Testis (tissue), 3 donors: ENCODE measurements around the gene CD7. TPM values are rescaled to one million over a fixed set of nuclear protein-coding genes. Genes with fewer than 3 reads are reported as not detected.

Experiments used
- DNase-seq: peaks from one replicate; pipeline ENCODE4 v3.0.0-alpha.2; 2019
- H3K27ac ChIP-seq, 2 donors: fragments of 200-600 bp; sonication (generic); one replicate each; pipeline ENCODE4 v1.5.1; 2019
- H3K27me3 ChIP-seq: fragments of 200-600 bp; sonication (generic); one replicate; pipeline ENCODE4 v1.5.1; 2019
- H3K36me3 ChIP-seq: fragments of 200-600 bp; sonication (generic); one replicate; pipeline ENCODE4 v1.5.1; 2017; ENCODE audit warnings: low read depth; ENCODE audit errors: missing control alignments
- H3K4me1 ChIP-seq: fragments of 200-600 bp; sonication (generic); one replicate; pipeline ENCODE4 v1.5.1; 2019
- H3K4me3 ChIP-seq, 2 donors: fragments of 200-600 bp; sonication (generic); one replicate each; pipeline ENCODE4 v1.5.1; 2017 to 2019
- H3K9me3 ChIP-seq: fragments of 200-600 bp; sonication (generic); one replicate; pipeline ENCODE4 v1.5.1; 2017
- POLR2A ChIP-seq: fragments of 450-650 bp; IDR thresholded peaks from one replicate; pipeline ENCODE4 v1.6.1; 2017; ENCODE audit warnings: antibody characterized with exemption, mild to moderate bottlenecking, moderate library complexity
- WGBS, 2 donors: methylation state at CpG; one replicate each; pipeline ENCODE4 v1.1.5; 2018; 5-methylcytosine and 5-hydroxymethylcytosine counted together
- intact Hi-C: fragments of 100-400 bp; cut with DNase I; formaldehyde crosslinking; loops from one replicate; pipeline ENCODE4 v1.15.1; 2023; ENCODE audit warnings: low total_unique reads
- polyA plus RNA-seq: library from polyadenylated mRNA; stranded (reverse); fragments of 350-450 nt; fragmentation: Illumina TruSeq; extraction: RNeasy Lipid Tissue Mini Kit (QIAGEN cat#74804); gene quantifications from one replicate; pipeline ENCODE4 v1.2.3, GENCODE V29; 2014; ENCODE audit warnings: low read depth, low replicate concordance; ENCODE audit not compliant: insufficient read depth
- total RNA-seq, 2 donors: library from RNA; depleted of rRNA; stranded (reverse); fragments of >200 nt; gene quantifications; one replicate each; pipeline ENCODE4 v1.2.3, GENCODE V29; 2016
- TF ChIP-seq, protein P1 (sequence below), 3 experiments: fragments of 450-650 bp in 2 of 3; fragments of 200-600 bp in 1 of 3; sonication (generic) in 1 of 3; IDR thresholded peaks; one replicate each; pipeline ENCODE4 v1.5.1; 2016 to 2019; ENCODE audit warnings: antibody characterized with exemption in 3 of 3, mild to moderate bottlenecking in 2 of 3, moderate library complexity in 1 of 3

Gene CD7
- total and polyA plus RNA-seq, 3 donors from 2014 or later, result 0.55 to 3.0 (median 2.3) TPM

DNA sequence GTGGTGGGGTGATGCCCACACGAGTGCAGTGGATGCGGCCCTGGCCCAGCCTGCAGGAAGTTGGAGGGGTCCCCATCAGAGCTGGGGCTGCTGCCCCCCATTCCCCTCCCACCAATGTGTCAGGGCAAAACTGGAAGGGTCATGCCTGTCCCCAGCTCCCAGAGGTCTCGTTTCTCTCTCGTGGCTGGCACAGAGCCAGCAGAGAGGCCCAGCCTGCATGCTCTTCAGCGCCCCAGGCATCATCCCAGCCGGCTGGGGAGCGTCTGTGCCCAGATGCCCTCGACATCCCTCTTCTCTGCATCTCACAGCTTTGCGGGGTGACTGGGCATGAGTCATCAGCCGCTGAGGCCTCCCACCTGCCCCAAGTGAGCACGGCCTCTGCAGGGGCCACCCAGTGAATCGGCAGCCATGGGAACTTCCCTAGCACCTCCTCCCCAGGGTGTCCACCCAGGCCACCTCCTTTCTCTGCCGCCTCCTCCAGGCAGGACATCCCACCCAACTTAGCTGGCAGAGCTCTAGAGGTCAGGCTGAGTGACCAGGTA, 34.1 kb downstream of the CD7 start:
- Histone ChIP-seq H3K36me3 (no peaks in the 10 kb centered on the region), H3K9me3 (no peaks in the 10 kb centered on the region), H3K27me3 (no peaks in the 10 kb centered on the region), H3K4me1 (no peaks in the 10 kb centered on the region), H3K4me3 (no peak overlapping the region), H3K27ac (no peak overlapping the region)
- 51 to 59% methylated on average over 4 to 12 of the region's 13 CpGs for WGBS, 2 donors
- TF ChIP-seq, protein P1, sequence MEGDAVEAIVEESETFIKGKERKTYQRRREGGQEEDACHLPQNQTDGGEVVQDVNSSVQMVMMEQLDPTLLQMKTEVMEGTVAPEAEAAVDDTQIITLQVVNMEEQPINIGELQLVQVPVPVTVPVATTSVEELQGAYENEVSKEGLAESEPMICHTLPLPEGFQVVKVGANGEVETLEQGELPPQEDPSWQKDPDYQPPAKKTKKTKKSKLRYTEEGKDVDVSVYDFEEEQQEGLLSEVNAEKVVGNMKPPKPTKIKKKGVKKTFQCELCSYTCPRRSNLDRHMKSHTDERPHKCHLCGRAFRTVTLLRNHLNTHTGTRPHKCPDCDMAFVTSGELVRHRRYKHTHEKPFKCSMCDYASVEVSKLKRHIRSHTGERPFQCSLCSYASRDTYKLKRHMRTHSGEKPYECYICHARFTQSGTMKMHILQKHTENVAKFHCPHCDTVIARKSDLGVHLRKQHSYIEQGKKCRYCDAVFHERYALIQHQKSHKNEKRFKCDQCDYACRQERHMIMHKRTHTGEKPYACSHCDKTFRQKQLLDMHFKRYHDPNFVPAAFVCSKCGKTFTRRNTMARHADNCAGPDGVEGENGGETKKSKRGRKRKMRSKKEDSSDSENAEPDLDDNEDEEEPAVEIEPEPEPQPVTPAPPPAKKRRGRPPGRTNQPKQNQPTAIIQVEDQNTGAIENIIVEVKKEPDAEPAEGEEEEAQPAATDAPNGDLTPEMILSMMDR (IDR thresholded peaks at IDR 0.05), result no peak
- intact Hi-C loops, result no loop called here
- no peak for DNase-seq

DNA sequence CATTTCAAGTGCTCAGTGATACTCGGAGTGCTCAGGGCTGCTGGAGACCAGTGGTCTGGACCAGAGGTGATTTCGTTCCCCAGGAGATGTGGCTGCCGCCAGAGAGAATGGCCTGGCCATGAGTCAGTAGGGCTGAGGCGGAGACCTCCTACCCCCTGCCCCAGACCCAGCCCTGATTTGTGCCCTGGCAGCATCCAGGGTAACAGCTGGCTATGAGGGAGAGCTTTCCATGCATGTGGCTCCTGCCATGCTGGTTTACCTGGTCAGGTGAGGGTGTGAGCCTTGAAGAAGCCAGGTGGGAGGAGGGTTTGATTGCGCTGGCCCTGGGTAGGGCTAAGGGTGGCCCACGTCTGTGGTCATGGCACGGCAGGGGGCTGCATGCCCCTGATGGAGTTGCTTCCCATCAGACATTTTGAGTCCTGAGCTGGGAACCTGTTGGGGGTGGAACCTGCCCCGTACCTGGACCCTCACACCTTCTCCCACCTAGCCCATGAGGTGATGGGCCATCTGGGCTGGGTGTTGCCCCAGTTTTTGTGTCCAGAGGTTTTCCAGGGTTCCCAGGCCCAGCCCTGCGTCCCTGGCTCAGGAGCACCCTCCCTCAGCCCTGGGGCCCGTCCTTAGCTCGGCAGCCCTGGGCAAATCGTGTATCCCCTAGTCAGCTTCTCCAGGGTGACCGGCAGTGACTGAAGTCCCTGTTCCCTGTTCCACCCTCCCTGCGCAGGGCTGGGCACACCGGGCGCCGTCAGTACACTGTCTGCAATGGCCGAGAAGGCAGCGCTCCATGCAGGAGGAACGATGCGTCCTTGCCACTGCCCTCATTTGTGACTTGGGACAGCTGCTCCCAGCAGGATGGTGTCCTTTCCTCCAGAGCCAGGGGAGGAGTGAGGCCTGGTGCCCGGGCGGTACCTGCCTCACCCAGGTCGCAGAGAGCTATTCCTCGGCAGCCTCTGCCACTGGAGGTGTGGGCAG, 34.9 kb downstream of the CD7 start:
- no peaks in the 10 kb centered on the region for H3K4me1 ChIP-seq
- no peaks in the 10 kb centered on the region for H3K9me3 ChIP-seq
- no peak for DNase-seq
- H3K36me3 ChIP-seq, result no peaks in the 10 kb centered on the region
- intact Hi-C loops, result no loop called here
- no peak overlapping the region for H3K4me3 ChIP-seq
- H3K27me3 ChIP-seq, result no peaks in the 10 kb centered on the region
- TF ChIP-seq, protein P1 (IDR thresholded peaks at IDR 0.05), result no peak
- TF ChIP-seq POLR2A, result no peak
- WGBS, 2 donors, result 89 to 91% methylated on average over 7 to 25 of the region's 25 CpGs
- H3K27ac ChIP-seq, result no peak overlapping the region

DNA sequence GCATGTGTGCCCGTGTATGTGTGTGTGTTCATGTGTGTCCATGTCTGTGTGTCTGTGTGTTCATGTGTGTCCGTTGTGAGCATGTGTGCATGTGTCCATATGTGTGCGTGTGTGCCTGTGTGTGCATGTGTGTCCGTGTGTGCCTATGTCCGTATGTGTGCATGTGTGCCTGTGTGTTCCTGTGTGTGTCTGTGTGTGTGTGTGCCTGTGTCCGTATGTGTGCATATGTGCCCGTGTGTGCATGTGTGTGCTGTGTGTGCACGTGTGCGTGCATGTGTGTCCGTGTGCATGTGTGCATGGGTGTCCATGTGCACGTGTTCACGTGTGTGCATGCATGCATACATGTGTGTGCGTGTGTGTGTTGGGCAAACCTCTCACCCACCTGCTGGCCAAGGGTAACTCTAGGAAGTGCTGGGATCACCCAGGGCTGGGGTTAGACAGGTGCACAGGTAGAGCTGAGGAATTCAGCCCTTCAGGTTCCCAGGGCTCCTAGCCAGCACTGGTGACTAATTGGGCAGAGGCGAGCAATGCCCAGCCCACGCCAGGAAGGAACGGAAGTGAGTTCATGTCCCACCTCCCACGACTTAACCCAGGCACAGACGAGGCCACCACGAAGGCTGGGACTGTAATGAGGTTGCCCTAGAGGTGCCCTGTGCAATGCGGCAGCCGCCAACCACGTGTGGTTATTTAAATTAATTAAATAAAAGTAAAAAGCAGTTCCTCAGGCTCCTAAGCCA, 35.7 kb downstream of the CD7 start:
- TF ChIP-seq POLR2A, result no peak
- TF ChIP-seq, protein P1 (IDR thresholded peaks at IDR 0.05), result no peak
- Histone ChIP-seq H3K4me3 (no peak overlapping the region), H3K36me3 (no peaks in the 10 kb centered on the region), H3K27me3 (no peaks in the 10 kb centered on the region), H3K27ac (no peak overlapping the region), H3K4me1 (no peaks in the 10 kb centered on the region), H3K9me3 (no peaks in the 10 kb centered on the region)
- intact Hi-C loops, result no loop called here
- DNase-seq, result no peak
- WGBS, 2 donors, result 70 to 83% methylated on average over 22 of the region's 22 CpGs

DNA sequence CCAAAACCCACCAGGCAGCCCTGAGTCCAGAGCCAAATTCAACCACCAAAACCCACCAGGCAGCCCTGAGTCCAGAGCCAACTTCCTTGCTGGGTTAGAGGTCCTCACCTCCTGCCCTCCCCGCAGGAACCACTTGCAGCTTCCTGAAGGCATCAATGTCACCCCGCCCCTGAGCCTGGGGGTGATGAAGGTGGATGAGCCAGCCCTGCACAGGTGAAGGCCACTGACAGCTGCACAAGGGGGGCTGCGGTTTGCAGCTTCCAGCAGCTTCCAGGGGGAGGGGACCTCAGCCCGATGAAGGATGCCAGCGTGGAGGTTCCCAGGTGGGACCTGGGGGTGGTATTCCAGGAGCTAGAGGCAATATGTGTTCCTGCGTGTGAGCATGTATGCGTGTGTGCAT, 36.3 kb downstream of the CD7 start:
- H3K27me3 ChIP-seq, result no peaks in the 10 kb centered on the region
- no peak overlapping the region for H3K27ac ChIP-seq
- H3K9me3 ChIP-seq, result no peaks in the 10 kb centered on the region
- H3K4me1 ChIP-seq, result no peaks in the 10 kb centered on the region
- H3K36me3 ChIP-seq, result no peaks in the 10 kb centered on the region
- DNase-seq, result no peak
- H3K4me3 ChIP-seq, result no peak overlapping the region
- intact Hi-C loops, result no loop called here
- WGBS, 2 donors, result 74 to 76% methylated on average over 6 to 7 of the region's 7 CpGs
- TF ChIP-seq, protein P1 (IDR thresholded peaks at IDR 0.05), result no peak
- TF ChIP-seq POLR2A, result no peak
